OCI-LY7 (cell line): Measurements from ENCODE around the gene TM9SF3. TPM values are rescaled to one million over a fixed set of nuclear protein-coding genes. Genes with fewer than 3 reads are reported as not detected.
"Not testable (repeated sequence)": the region's sequence is repeated elsewhere in the genome, so short reads cannot be mapped to it uniquely, and the experiment has no call there.

ENCODE experiments used
- BruUV-seq: library from RNA; stranded (reverse); fragments of 400-500 nt; replicated peaks from 2 replicates; lab custom pipeline; 2021; lab: Mats Ljungman, UMichigan
- CTCF ChIA-PET: fragments of 300-600 bp; sonication (Branson Sonifier 250); formaldehyde crosslinking; loops from one replicate; lab custom pipeline; 2022; ENCODE audit warnings: antibody characterized with exemption; ENCODE audit not compliant: unreplicated experiment; lab: Charles Lee
- POLR2A ChIA-PET: fragments of 300-600 bp; sonication (Branson Sonifier 250); formaldehyde crosslinking; loops from one replicate; lab custom pipeline; 2022; ENCODE audit warnings: antibody characterized with exemption; lab: Charles Lee
- DNase-seq: peaks from one replicate; pipeline ENCODE4 v3.0.0-alpha.2; 2015; ENCODE audit warnings: low spot score
- H2AFZ ChIP-seq: fragments of 200-600 bp; sonication (generic), shearing (Covaris generic); 2 replicates; pipeline ENCODE4 v1.6.1; 2014; ENCODE audit warnings: mild to moderate bottlenecking, antibody characterized with exemption, low read length, moderate library complexity
- H3K27ac ChIP-seq: fragments of 200-600 bp; sonication (generic); 2 replicates; pipeline ENCODE4 v1.5.1; 2014; ENCODE audit warnings: mixed run types, low read depth, mild to moderate bottlenecking, moderate library complexity, low read length, inconsistent platforms; ENCODE audit not compliant: poor library complexity, severe bottlenecking
- H3K36me3 ChIP-seq: fragments of 200-600 bp; sonication (generic); 2 replicates; pipeline ENCODE4 v1.6.1; 2014; ENCODE audit warnings: mild to moderate bottlenecking, antibody characterized with exemption, low read length, moderate library complexity, mixed read lengths; ENCODE audit not compliant: insufficient read depth
- H3K4me1 ChIP-seq: fragments of 200-600 bp; sonication (generic); 2 replicates; pipeline ENCODE4 v1.5.1; 2014; ENCODE audit warnings: mild to moderate bottlenecking, low read length; ENCODE audit not compliant: insufficient read depth, poor library complexity, severe bottlenecking
- H3K4me2 ChIP-seq: fragments of 200-600 bp; sonication (generic); 2 replicates; pipeline ENCODE4 v1.6.1; 2014; ENCODE audit warnings: mild to moderate bottlenecking, low read length
- H3K4me3 ChIP-seq: fragments of 200-600 bp; sonication (generic); 2 replicates; pipeline ENCODE4 v1.5.1; 2014; ENCODE audit warnings: mild to moderate bottlenecking, low read depth, low read length; ENCODE audit not compliant: poor library complexity, severe bottlenecking
- H3K79me2 ChIP-seq: fragments of 200-600 bp; sonication (generic); 2 replicates; pipeline ENCODE4 v1.6.1; 2016; ENCODE audit warnings: low read depth, mild to moderate bottlenecking, low read length, moderate library complexity, mixed read lengths; ENCODE audit not compliant: insufficient read depth
- H3K9me2 ChIP-seq: fragments of 200-600 bp; sonication (generic); 2 replicates; pipeline ENCODE4 v1.6.1; 2016; ENCODE audit warnings: mild to moderate bottlenecking, low read length, mixed read lengths; ENCODE audit not compliant: insufficient read depth
- H3K9me3 ChIP-seq: fragments of 200-600 bp; sonication (generic); 2 replicates; pipeline ENCODE4 v1.6.1; 2014; ENCODE audit warnings: mild to moderate bottlenecking, mixed run types, low read length, mixed read lengths
- H4K20me1 ChIP-seq: fragments of 200-600 bp; sonication (generic); 2 replicates; pipeline ENCODE4 v1.6.1; 2014; ENCODE audit warnings: mild to moderate bottlenecking, antibody characterized with exemption, low read length, moderate library complexity, mixed read lengths; ENCODE audit not compliant: insufficient read depth
- CTCF ChIP-seq: fragments of 200-600 bp; sonication (generic); conservative IDR thresholded peaks from 2 replicates; pipeline ENCODE4 v1.5.1; 2014; ENCODE audit warnings: mild to moderate bottlenecking, antibody characterized with exemption, low read length, moderate library complexity, mixed read lengths
- EZH2phosphoT487 ChIP-seq: fragments of 200-600 bp; sonication (generic); IDR thresholded peaks from 2 replicates; pipeline ENCODE4 v1.6.1; 2018; ENCODE audit warnings: low read depth, borderline replicate concordance, mild to moderate bottlenecking, mixed run types, antibody characterized with exemption, low read length, moderate library complexity, mixed read lengths
- intact Hi-C: fragments of 100-400 bp; cut with micrococcal nuclease; formaldehyde crosslinking; loops from one replicate; pipeline ENCODE4 v1.10.0; 2022; ENCODE audit not compliant: unreplicated experiment
- total RNA-seq, 2 experiments: library from RNA; depleted of rRNA in 1 of 2; stranded (reverse); fragments of >200 nt in 1 of 2; shearing (Covaris generic) in 1 of 2; gene quantifications; 2 replicates each; pipeline ENCODE4 v1.2.3, GENCODE V29; 2014 to 2022

The TM9SF3 gene
- total RNA-seq, 2 experiments from 2014 or later: 23.0 to 88.8 TPM

GRCh38 chr10:96555330-96555729 lies 31.5 kb downstream of the TM9SF3 start:
- no peaks in the 10 kb centered on the region for H3K9me2 ChIP-seq
- peaks cover 93% of the 10 kb centered on the region for H3K36me3 ChIP-seq
- H4K20me1 ChIP-seq: no peaks in the 10 kb centered on the region
- BruUV-seq: no TSS peak
- no peaks in the 10 kb centered on the region for H3K4me1 ChIP-seq
- H3K4me2 ChIP-seq: no peak overlapping the region
- H2AFZ ChIP-seq: no peak overlapping the region
- H3K4me3 ChIP-seq: no peak overlapping the region
- H3K9me3 ChIP-seq: no peaks in the 10 kb centered on the region
- DNase-seq: no peak
- no peak overlapping the region for H3K27ac ChIP-seq
- no peaks in the 10 kb centered on the region for H3K79me2 ChIP-seq
- POLR2A ChIA-PET: no interaction called here
- intact Hi-C loops: no loop called here
- CTCF ChIA-PET: no interaction called here
- TF ChIP-seq CTCF (no peak), EZH2phosphoT487 (no peak)

- DNase-seq: no peak
- H3K4me3 ChIP-seq: no peak overlapping the region
- peaks cover 94% of the 10 kb centered on the region for H3K36me3 ChIP-seq
- H3K9me3 ChIP-seq: no peaks in the 10 kb centered on the region
- no peak overlapping the region for H2AFZ ChIP-seq
- H3K9me2 ChIP-seq: no peaks in the 10 kb centered on the region
- no peaks in the 10 kb centered on the region for H3K4me1 ChIP-seq
- ChIA-PET POLR2A (interaction anchor here (0.7 kb wide), 1 partner anchor 272 kb away, joined by 3 read pairs; no protein-coding TSS in a partner anchor), CTCF (interaction anchor here (0.7 kb wide), 1 partner anchor 208 kb away, joined by 3 read pairs; no protein-coding TSS in a partner anchor)
- intact Hi-C loops: no loop called here
- no peak overlapping the region for H3K4me2 ChIP-seq
- H3K27ac ChIP-seq: no peak overlapping the region
- no TSS peak for BruUV-seq
- TF ChIP-seq EZH2phosphoT487 (no peak), CTCF (no peak)
- no peaks in the 10 kb centered on the region for H3K79me2 ChIP-seq
- no peaks in the 10 kb centered on the region for H4K20me1 ChIP-seq
Observed at GRCh38 chr10:96548589-96548988, 38.2 kb downstream of the TM9SF3 start.

GRCh38 chr10:96545558-96545957 lies 41.3 kb downstream of the TM9SF3 start:
- H2AFZ ChIP-seq, H3K9me3 ChIP-seq, H3K4me2 ChIP-seq, H3K27ac ChIP-seq, BruUV-seq, H3K79me2 ChIP-seq, intact Hi-C loops, H3K9me2 ChIP-seq, H3K4me3 ChIP-seq, H3K4me1 ChIP-seq, CTCF ChIA-PET, DNase-seq, H4K20me1 ChIP-seq: not testable (repeated sequence)
- H3K36me3 ChIP-seq: peaks cover 89% of the 10 kb centered on the region
- POLR2A ChIA-PET: interaction anchor here (1.8 to 2.7 kb wide), 2 partner anchors 10 to 22 kb away, joined by 5 to 9 read pairs; no protein-coding TSS in a partner anchor
